Liver (tissue), 9 donors: ENCODE data around the gene SNN. TPM values are rescaled to one million over a fixed set of nuclear protein-coding genes. Genes with fewer than 3 reads are reported as not detected.

Experiments used
- DNase-seq: peaks from one replicate; pipeline ENCODE4 v3.0.0-alpha.2; 2017; ENCODE audit warnings: low spot score
- H3K27ac ChIP-seq, 2 donors: one replicate each; pipeline ENCODE4 v1.7.0; 2013; ENCODE audit warnings: inconsistent platforms in 2 of 2, low read length in 2 of 2, control low read depth in 1 of 2, low read depth in 1 of 2, mild to moderate bottlenecking in 1 of 2
- H3K27me3 ChIP-seq, 4 donors: one replicate each; pipeline versions ENCODE4 v1.6.1 to v1.7.0; 2013; ENCODE audit warnings: low read length in 3 of 4, inconsistent platforms in 1 of 4, mild to moderate bottlenecking in 1 of 4, moderate library complexity in 1 of 4; ENCODE audit not compliant: control insufficient read depth in 4 of 4, insufficient read depth in 4 of 4
- H3K36me3 ChIP-seq, 4 donors: one replicate each; pipeline versions ENCODE4 v1.6.1 to v1.7.0; 2013; ENCODE audit warnings: low read length in 3 of 4, mild to moderate bottlenecking in 3 of 4, low read depth in 1 of 4, moderate library complexity in 1 of 4; ENCODE audit not compliant: control insufficient read depth in 4 of 4, insufficient read depth in 3 of 4
- H3K4me1 ChIP-seq, 4 donors: one replicate each; pipeline versions ENCODE4 v1.6.1 to v1.7.0; 2013; ENCODE audit warnings: low read length in 3 of 4, mild to moderate bottlenecking in 3 of 4, moderate library complexity in 1 of 4; ENCODE audit not compliant: control insufficient read depth in 4 of 4, insufficient read depth in 4 of 4
- H3K4me3 ChIP-seq, 3 donors: one replicate each; pipeline versions ENCODE4 v1.6.1 to v1.7.0; 2013; ENCODE audit warnings: low read length in 3 of 3, control low read depth in 1 of 3, low read depth in 1 of 3, mild to moderate bottlenecking in 1 of 3
- H3K9ac ChIP-seq, 2 donors: one replicate each; pipeline ENCODE4 v1.7.0; 2013; ENCODE audit warnings: low read length in 2 of 2, mild to moderate bottlenecking in 2 of 2, moderate library complexity in 2 of 2, control low read depth in 1 of 2, low read depth in 1 of 2
- H3K9me3 ChIP-seq, 4 donors: one replicate each; pipeline versions ENCODE4 v1.6.1 to v1.7.0; 2013; ENCODE audit warnings: low read length in 3 of 4; ENCODE audit not compliant: control insufficient read depth in 4 of 4
- EGR1 ChIP-seq, 2 donors: IDR thresholded peaks; 2 replicates each; pipeline ENCODE4 v1.6.1; 2016 to 2018; ENCODE audit warnings: antibody characterized with exemption in 2 of 2, low read depth in 2 of 2
- FOXA1 ChIP-seq: IDR thresholded peaks from 2 replicates; pipeline ENCODE4 v1.6.1; 2016; ENCODE audit warnings: antibody characterized with exemption
- FOXA2 ChIP-seq: IDR thresholded peaks from 2 replicates; pipeline ENCODE4 v1.6.1; 2016; ENCODE audit warnings: antibody characterized with exemption
- GABPA ChIP-seq, 2 donors: IDR thresholded peaks in 1 of 2; conservative IDR thresholded peaks in 1 of 2; 2 replicates each; pipeline ENCODE4 v1.6.1; 2016; ENCODE audit warnings: antibody characterized with exemption in 2 of 2, mild to moderate bottlenecking in 1 of 2, moderate library complexity in 1 of 2
- JUND ChIP-seq, 2 donors: IDR thresholded peaks; 2 replicates each; pipeline ENCODE4 v1.6.1; 2016; ENCODE audit warnings: antibody characterized with exemption in 2 of 2
- NR2F2 ChIP-seq: IDR thresholded peaks from 2 replicates; pipeline ENCODE4 v1.6.1; 2016; ENCODE audit warnings: antibody characterized with exemption
- RAD21 ChIP-seq, 2 donors: IDR thresholded peaks; 2 replicates each; pipeline ENCODE4 v1.6.1; 2016; ENCODE audit warnings: antibody characterized with exemption in 2 of 2, mild to moderate bottlenecking in 2 of 2
- TAF1 ChIP-seq: conservative IDR thresholded peaks from 2 replicates; pipeline ENCODE4 v1.6.1; 2016; ENCODE audit warnings: antibody characterized with exemption, mild to moderate bottlenecking
- YY1 ChIP-seq: IDR thresholded peaks from 2 replicates; pipeline ENCODE4 v1.6.1; 2016; ENCODE audit warnings: antibody characterized with exemption, mild to moderate bottlenecking
- WGBS: extraction: QIAGEN DNeasy Blood & Tissue Kit; methylation state at CpG from one replicate; pipeline ENCODE4 v1.1.7; 2013; 5-methylcytosine and 5-hydroxymethylcytosine counted together
- polyA plus RNA-seq, 2 donors: library from polyadenylated mRNA; stranded (reverse) in 1 of 2; unstranded in 1 of 2; fragments of 200-250 nt in 1 of 2; fragments of >200 nt in 1 of 2; fragmentation: Nextera tagmentation in 1 of 2; extraction: Ambion mirVana in 1 of 2; gene quantifications; one replicate each; pipeline versions ENCODE4 v1.2.1 to v1.2.3, GENCODE V29; 2013 to 2015
- total RNA-seq, 2 donors: library from RNA; depleted of rRNA; stranded (reverse); fragments of >200 nt; gene quantifications; one replicate each; pipeline ENCODE4 v1.2.3, GENCODE V29; 2014
- TF ChIP-seq, protein P1 (sequence below): fragments of 150-350 bp; IDR thresholded peaks from 2 replicates; pipeline ENCODE4 v1.5.1; 2017; ENCODE audit warnings: improper control_type of control experiment, low read depth, low read length; ENCODE audit not compliant: missing input control
- TF ChIP-seq, protein P2 (sequence below): IDR thresholded peaks from 2 replicates; pipeline ENCODE4 v1.6.1; 2016; ENCODE audit warnings: antibody characterized with exemption
- donor health status: healthy.
- donor health status: healthy.
- donor health status: healthy.
- donor health status: healthy.
- donor health status: healthy.

Gene SNN
- total and polyA plus RNA-seq, 4 donors, result 2.5 to 6.2 (median 5.3) TPM

DNA sequence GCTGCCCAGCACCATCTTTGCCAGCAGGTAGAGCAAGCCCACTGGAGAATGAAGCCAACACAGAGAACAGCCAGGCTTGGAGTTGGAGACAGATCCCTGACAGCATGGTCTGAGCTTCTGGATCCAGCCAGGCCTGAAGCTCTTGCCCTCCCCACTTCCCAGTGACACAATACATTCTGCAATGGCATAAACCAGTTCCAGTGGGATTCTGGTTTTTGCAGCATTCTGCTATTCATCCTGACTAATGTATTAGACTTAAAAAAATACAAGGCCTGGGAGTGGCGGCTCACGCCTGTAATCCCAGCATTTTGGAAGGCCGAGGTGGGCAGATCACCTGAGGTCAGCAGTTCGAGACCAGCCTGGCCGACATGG lies 41.0 kb upstream of the SNN start:
- H3K4me1 ChIP-seq, result peaks cover 0 to 3% (median 0%) of the 10 kb centered on the region in 4 donors
- no peaks in the 10 kb centered on the region for H3K27me3 ChIP-seq
- H3K9ac ChIP-seq, result no peak overlapping the region
- no peaks in the 10 kb centered on the region for H3K36me3 ChIP-seq
- H3K4me3 ChIP-seq, result no peak overlapping the region
- no peaks in the 10 kb centered on the region for H3K9me3 ChIP-seq
- no peak for DNase-seq
- H3K27ac ChIP-seq, result no peak overlapping the region
- WGBS, result 95% methylated on average over 5 of the region's 5 CpGs
- TF ChIP-seq, protein P1, sequence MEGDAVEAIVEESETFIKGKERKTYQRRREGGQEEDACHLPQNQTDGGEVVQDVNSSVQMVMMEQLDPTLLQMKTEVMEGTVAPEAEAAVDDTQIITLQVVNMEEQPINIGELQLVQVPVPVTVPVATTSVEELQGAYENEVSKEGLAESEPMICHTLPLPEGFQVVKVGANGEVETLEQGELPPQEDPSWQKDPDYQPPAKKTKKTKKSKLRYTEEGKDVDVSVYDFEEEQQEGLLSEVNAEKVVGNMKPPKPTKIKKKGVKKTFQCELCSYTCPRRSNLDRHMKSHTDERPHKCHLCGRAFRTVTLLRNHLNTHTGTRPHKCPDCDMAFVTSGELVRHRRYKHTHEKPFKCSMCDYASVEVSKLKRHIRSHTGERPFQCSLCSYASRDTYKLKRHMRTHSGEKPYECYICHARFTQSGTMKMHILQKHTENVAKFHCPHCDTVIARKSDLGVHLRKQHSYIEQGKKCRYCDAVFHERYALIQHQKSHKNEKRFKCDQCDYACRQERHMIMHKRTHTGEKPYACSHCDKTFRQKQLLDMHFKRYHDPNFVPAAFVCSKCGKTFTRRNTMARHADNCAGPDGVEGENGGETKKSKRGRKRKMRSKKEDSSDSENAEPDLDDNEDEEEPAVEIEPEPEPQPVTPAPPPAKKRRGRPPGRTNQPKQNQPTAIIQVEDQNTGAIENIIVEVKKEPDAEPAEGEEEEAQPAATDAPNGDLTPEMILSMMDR, result no peak
- TF ChIP-seq FOXA1 (no peak), RAD21 (IDR thresholded peaks at IDR 0.05) (no peak), JUND (IDR thresholded peaks at IDR 0.05) (no peak), EGR1 (IDR thresholded peaks at IDR 0.05; ENCODE audit: low read depth in 2 of 2) (no peak), GABPA (IDR thresholded peaks at IDR 0.05 in 1 of 2, conservative IDR thresholded peaks at IDR 0.05 in 1 of 2) (no peak), NR2F2 (no peak), TAF1 (no peak), YY1 (no peak)
- TF ChIP-seq, protein P2, sequence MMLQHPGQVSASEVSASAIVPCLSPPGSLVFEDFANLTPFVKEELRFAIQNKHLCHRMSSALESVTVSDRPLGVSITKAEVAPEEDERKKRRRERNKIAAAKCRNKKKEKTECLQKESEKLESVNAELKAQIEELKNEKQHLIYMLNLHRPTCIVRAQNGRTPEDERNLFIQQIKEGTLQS, result no peak

DNA sequence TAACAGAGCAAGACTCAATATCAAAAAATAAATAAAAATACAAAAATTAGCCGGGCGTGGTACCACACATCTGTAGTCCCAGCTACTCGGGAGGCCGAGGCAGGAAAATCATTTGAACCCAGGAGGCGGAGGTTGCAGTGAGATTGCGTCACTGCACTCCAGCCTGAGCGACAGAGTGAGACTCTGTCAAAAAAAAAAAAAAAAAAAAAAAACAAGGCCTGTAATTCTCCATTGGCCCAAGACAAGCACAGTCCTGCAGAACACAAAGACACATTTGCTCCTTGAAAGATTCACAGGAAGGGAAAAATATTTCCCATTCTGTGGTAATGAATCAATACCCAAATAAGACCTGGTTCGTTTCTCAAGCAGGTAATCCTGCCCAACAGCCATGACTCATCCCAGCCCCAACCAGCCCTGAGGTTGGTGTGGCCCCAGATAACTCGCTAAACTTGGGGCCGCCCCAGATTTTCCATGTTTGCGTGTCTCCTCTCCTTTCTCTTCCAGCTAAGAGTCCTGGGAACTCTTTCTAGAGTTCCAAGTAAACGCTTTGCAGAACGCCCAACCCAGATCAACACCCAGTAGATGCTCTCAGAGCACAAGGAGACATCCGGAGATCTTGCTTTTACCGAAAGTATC lies 40.3 kb upstream of the SNN start:
- Histone ChIP-seq H3K4me1 (peaks cover 0 to 3% (median 0%) of the 10 kb centered on the region in 4 donors), H3K36me3 (no peaks in the 10 kb centered on the region), H3K9ac (no peak overlapping the region), H3K27ac (no peak overlapping the region), H3K27me3 (no peaks in the 10 kb centered on the region), H3K9me3 (no peaks in the 10 kb centered on the region), H3K4me3 (no peak overlapping the region)
- DNase-seq, result no peak
- WGBS, result 89% methylated on average over 15 of the region's 15 CpGs
- TF ChIP-seq TAF1 (no peak), FOXA2 (no peak)
- TF ChIP-seq, protein P1, result no peak
- TF ChIP-seq, protein P2, result no peak
